GM23338 (cell line): ENCODE data around the gene PKNOX2. TPM values are rescaled to one million over a fixed set of nuclear protein-coding genes. Genes with fewer than 3 reads are reported as not detected.

Source experiments
- ATAC-seq: fragments of 200-7000 bp; cut with Tn5 transposase; 3 replicates; pipeline ENCODE4 v1.9.1; 2020
- DNase-seq: peaks from one replicate; pipeline ENCODE4 v3.0.0-alpha.2; 2015; ENCODE audit warnings: low spot score
- H2AFZ ChIP-seq: fragments of 200-600 bp; sonication (generic); 2 replicates; pipeline ENCODE4 v1.8.0; 2016; ENCODE audit warnings: antibody characterized with exemption, mild to moderate bottlenecking, moderate library complexity
- H3F3A ChIP-seq: fragments of 200-600 bp; sonication (generic); replicated peaks from 2 replicates; pipeline ENCODE4 v1.8.0; 2017; ENCODE audit warnings: antibody characterized with exemption, mixed run types, low read depth
- H3K27ac ChIP-seq: fragments of 200-600 bp; sonication (generic); 2 replicates; pipeline ENCODE4 v1.6.1; 2016; ENCODE audit warnings: low read depth
- H3K27me3 ChIP-seq: fragments of 200-600 bp; sonication (generic); 2 replicates; pipeline ENCODE4 v1.8.0; 2016; ENCODE audit warnings: mild to moderate bottlenecking, mixed run types, moderate library complexity; ENCODE audit not compliant: insufficient read depth
- H3K36me3 ChIP-seq: fragments of 200-600 bp; sonication (generic); 2 replicates; pipeline ENCODE4 v1.8.0; 2016; ENCODE audit warnings: mild to moderate bottlenecking; ENCODE audit not compliant: insufficient read depth
- H3K4me1 ChIP-seq: fragments of 200-600 bp; sonication (generic); 2 replicates; pipeline ENCODE4 v1.8.0; 2016; ENCODE audit warnings: mild to moderate bottlenecking, moderate library complexity; ENCODE audit not compliant: insufficient read depth
- H3K4me2 ChIP-seq: fragments of 200-600 bp; sonication (generic); 2 replicates; pipeline ENCODE4 v1.7.1; 2017; ENCODE audit warnings: mixed run types
- H3K4me3 ChIP-seq: fragments of 200-600 bp; sonication (generic); 2 replicates; pipeline ENCODE4 v1.6.1; 2016; ENCODE audit warnings: mixed run types
- H3K79me2 ChIP-seq: fragments of 200-600 bp; sonication (generic); replicated peaks from 2 replicates; pipeline ENCODE4 v1.8.0; 2017; ENCODE audit warnings: mild to moderate bottlenecking; ENCODE audit not compliant: insufficient read depth
- H3K9me2 ChIP-seq: fragments of 200-600 bp; sonication (generic); 2 replicates; pipeline ENCODE4 v1.8.0; 2017; ENCODE audit not compliant: insufficient read depth
- H4K20me1 ChIP-seq: fragments of 200-600 bp; sonication (generic); replicated peaks from 2 replicates; pipeline ENCODE4 v1.8.0; 2017; ENCODE audit warnings: mild to moderate bottlenecking; ENCODE audit not compliant: insufficient read depth
- H3K27ac Mint-ChIP-seq: 2 replicates; pipeline ENCODE4 v1.8.0; 2020; ENCODE audit warnings: inconsistent platforms, mild to moderate bottlenecking, moderate library complexity, mixed read lengths
- H3K27me3 Mint-ChIP-seq: 3 replicates; pipeline ENCODE4 v1.8.0; 2022; ENCODE audit warnings: low read depth, mild to moderate bottlenecking, moderate library complexity, mixed read lengths, inconsistent platforms; ENCODE audit not compliant: insufficient read depth, poor library complexity
- H3K36me3 Mint-ChIP-seq: 3 replicates; pipeline ENCODE4 v1.8.0; 2021; ENCODE audit warnings: low read depth, mild to moderate bottlenecking, inconsistent platforms, moderate library complexity, mixed read lengths
- H3K4me1 Mint-ChIP-seq: 3 replicates; pipeline ENCODE4 v1.8.0; 2020; ENCODE audit warnings: mild to moderate bottlenecking, inconsistent platforms, mixed read lengths
- H3K4me3 Mint-ChIP-seq: 3 replicates; pipeline ENCODE4 v1.8.0; 2021; ENCODE audit warnings: moderate library complexity, mild to moderate bottlenecking, inconsistent platforms, mixed read lengths
- H3K9me3 Mint-ChIP-seq: 3 replicates; pipeline ENCODE4 v1.8.0; 2020; ENCODE audit warnings: moderate library complexity, mild to moderate bottlenecking, inconsistent platforms, mixed read lengths
- CREB1 ChIP-seq: fragments of 250-450 bp; sonication (Bioruptor Pico); IDR thresholded peaks from 2 replicates; pipeline ENCODE4 v1.5.0; 2020; ENCODE audit warnings: low read depth, mild to moderate bottlenecking, moderate library complexity
- CTCF ChIP-seq, 2 experiments: fragments of 200-600 bp in 1 of 2; sonication (generic) in 1 of 2; conservative IDR thresholded peaks; 2 replicates each; pipeline versions ENCODE4 v1.5.1 to v1.6.1; 2016 to 2017; ENCODE audit warnings: antibody characterized with exemption in 2 of 2, low read depth in 2 of 2, mild to moderate bottlenecking in 2 of 2, moderate library complexity in 1 of 2
- ETS1 ChIP-seq: IDR thresholded peaks from 2 replicates; pipeline ENCODE4 v1.6.1; 2016; ENCODE audit warnings: antibody characterized with exemption
- EZH2 ChIP-seq: fragments of 200-600 bp; sonication (generic); IDR thresholded peaks from one replicate; pipeline ENCODE4 v1.8.0; 2017; ENCODE audit warnings: antibody characterized with exemption, mild to moderate bottlenecking, low read depth; ENCODE audit not compliant: unreplicated experiment
- EZH2phosphoT487 ChIP-seq: fragments of 200-600 bp; sonication (generic); IDR thresholded peaks from one replicate; pipeline ENCODE4 v1.8.1; 2018; ENCODE audit warnings: antibody characterized with exemption; ENCODE audit not compliant: unreplicated experiment
- JUNB ChIP-seq: IDR thresholded peaks from one replicate; pipeline ENCODE4 v1.6.1; 2016; ENCODE audit warnings: antibody characterized with exemption; ENCODE audit not compliant: unreplicated experiment
- NANOG ChIP-seq: IDR thresholded peaks from 2 replicates; pipeline ENCODE4 v1.6.1; 2016; ENCODE audit warnings: antibody characterized with exemption, borderline replicate concordance
- POLR2AphosphoS5 ChIP-seq: IDR thresholded peaks from 2 replicates; pipeline ENCODE4 v1.6.1; 2016; ENCODE audit warnings: antibody characterized with exemption, low read depth
- REST ChIP-seq: IDR thresholded peaks from one replicate; pipeline ENCODE4 v1.6.1; 2018; ENCODE audit warnings: antibody characterized with exemption; ENCODE audit not compliant: unreplicated experiment
- STAT1 ChIP-seq: IDR thresholded peaks from one replicate; pipeline ENCODE4 v1.6.1; 2016; ENCODE audit warnings: antibody characterized with exemption; ENCODE audit not compliant: unreplicated experiment
- ZNF114 ChIP-seq: fragments of 250-450 bp; sonication (Bioruptor Pico); IDR thresholded peaks from 2 replicates; pipeline ENCODE4 v1.5.0; 2020; ENCODE audit warnings: mild to moderate bottlenecking, moderate library complexity
- ZNF331 ChIP-seq: fragments of 250-450 bp; sonication (Bioruptor Pico); IDR thresholded peaks from 2 replicates; pipeline ENCODE4 v1.5.0; 2020; ENCODE audit warnings: low read depth, mild to moderate bottlenecking, moderate library complexity
- polyA plus RNA-seq: library from polyadenylated mRNA; unstranded; fragments of >200 nt; fragmentation: Nextera tagmentation; extraction: Ambion mirVana; gene quantifications from 2 replicates; pipeline ENCODE4 v1.2.1, GENCODE V29; 2016
- total RNA-seq: library from RNA; depleted of rRNA; stranded (reverse); fragments of >200 nt; shearing (Covaris generic); gene quantifications from 2 replicates; pipeline ENCODE4 v1.2.3, GENCODE V29; 2014

The PKNOX2 gene
- total and polyA plus RNA-seq, 2 experiments from 2014 or later, result 0.42 to 0.83 TPM

GRCh38 chr11:125289419-125290098 is 125.0 kb downstream of the PKNOX2 start:
- TF ChIP-seq NANOG, result no peak
- TF ChIP-seq ETS1, result no peak
- no peak for TF ChIP-seq CREB1 (CRISPR knock-in tag)
- TF ChIP-seq EZH2, result no peak
- no peak for TF ChIP-seq CTCF (conservative IDR thresholded peaks at IDR 0.05; ENCODE audit: low read depth in 2 of 2)
- no peak for TF ChIP-seq POLR2AphosphoS5
- no peak for TF ChIP-seq ZNF114 (CRISPR knock-in tag)
- no peak for TF ChIP-seq STAT1
- no peak for TF ChIP-seq EZH2phosphoT487
- DNase-seq (no peak), ATAC-seq (no peak)
- no peaks in the 10 kb centered on the region for H4K20me1 ChIP-seq
- no peaks in the 10 kb centered on the region for H3K9me2 ChIP-seq
- Mint-ChIP-seq H3K36me3 (no peaks in the 10 kb centered on the region), H3K27ac (no peak overlapping the region), H3K4me1 (peaks cover 20% of the 10 kb centered on the region), H3K9me3 (no peaks in the 10 kb centered on the region), H3K27me3 (peaks cover 9% of the 10 kb centered on the region), H3K4me3 (no peak overlapping the region)
- H3K4me2 ChIP-seq, result no peak overlapping the region
- H3K36me3 ChIP-seq, result no peaks in the 10 kb centered on the region
- no peaks in the 10 kb centered on the region for H3F3A ChIP-seq
- no peak overlapping the region for H3K4me3 ChIP-seq
- H3K27me3 ChIP-seq, result no peaks in the 10 kb centered on the region
- no peak overlapping the region for H2AFZ ChIP-seq
- H3K4me1 ChIP-seq, result peaks cover 7% of the 10 kb centered on the region
- no peaks in the 10 kb centered on the region for H3K79me2 ChIP-seq
- H3K27ac ChIP-seq, result no peak overlapping the region

- Mint-ChIP-seq H3K4me3 (no peak overlapping the region), H3K36me3 (no peaks in the 10 kb centered on the region), H3K27me3 (peaks cover 9% of the 10 kb centered on the region), H3K27ac (no peak overlapping the region), H3K9me3 (no peaks in the 10 kb centered on the region), H3K4me1 (peaks cover 20% of the 10 kb centered on the region)
- Histone ChIP-seq H3K4me1 (peaks cover 7% of the 10 kb centered on the region), H3K27me3 (no peaks in the 10 kb centered on the region), H3K9me2 (no peaks in the 10 kb centered on the region), H3K27ac (no peak overlapping the region), H3K79me2 (no peaks in the 10 kb centered on the region), H4K20me1 (no peaks in the 10 kb centered on the region), H3K4me3 (no peak overlapping the region), H2AFZ (no peak overlapping the region), H3K36me3 (no peaks in the 10 kb centered on the region), H3K4me2 (no peak overlapping the region), H3F3A (no peaks in the 10 kb centered on the region)
- no peak for ATAC-seq
- DNase-seq, result no peak
- TF ChIP-seq JUNB (no peak), CTCF (conservative IDR thresholded peaks at IDR 0.05; ENCODE audit: low read depth in 2 of 2) (no peak), EZH2phosphoT487 (no peak), STAT1 (no peak), ZNF114 (CRISPR knock-in tag) (no peak), EZH2 (no peak), CREB1 (CRISPR knock-in tag) (no peak), ZNF331 (CRISPR knock-in tag) (no peak), NANOG (no peak), POLR2AphosphoS5 (no peak), REST (no peak)
Measured at GRCh38 chr11:125290263-125290662, 125.7 kb downstream of the PKNOX2 start.
